ENCODE results near the gene NKIRAS2.

Gene NKIRAS2

DNA sequence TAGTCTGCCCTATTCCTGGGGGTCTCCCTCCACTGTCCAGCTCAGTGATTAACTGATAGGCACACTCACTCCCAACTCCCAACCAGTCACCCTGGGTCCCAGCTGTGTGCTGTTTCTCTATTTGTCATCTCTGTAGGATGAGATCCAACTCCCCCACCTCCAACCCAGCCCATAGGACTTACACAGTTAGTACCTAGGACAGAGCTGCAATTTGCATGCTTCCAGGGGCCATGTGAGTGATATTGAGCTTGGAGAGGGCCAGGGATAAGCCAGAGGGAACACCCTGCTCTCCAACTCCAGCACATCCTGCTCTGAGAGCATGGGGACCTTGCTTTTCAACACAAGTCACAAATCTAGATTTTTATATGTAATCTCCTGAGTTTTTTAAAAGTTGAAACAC is 21.7 kb downstream of the NKIRAS2 start:
- Histone ChIP-seq H3K27me3 (ENCODE audit: insufficient read depth, poor library complexity, severe bottlenecking) (no peaks in the 10 kb centered on the region), H3K36me3 (ENCODE audit: low read depth) (no peaks in the 10 kb centered on the region), H3K27ac (ENCODE audit: poor library complexity, severe bottlenecking) (no peak overlapping the region), H3K4me1 (ENCODE audit: insufficient read depth, poor library complexity, severe bottlenecking) (peaks cover 4% of the 10 kb centered on the region), H3K9me3 (ENCODE audit: severe bottlenecking) (no peaks in the 10 kb centered on the region), H3K4me3 (ENCODE audit: severe bottlenecking) (no peak overlapping the region)
- TF ChIP-seq CTCF (IDR thresholded peaks at IDR 0.05; ENCODE audit: poor library complexity, severe bottlenecking) = no peak
- DNase-seq (ENCODE audit: low spot score) (no peak), ATAC-seq (ENCODE audit: low read depth) (no peak)

GRCh38 chr17:42042598-42043319 is 22.9 kb downstream of the NKIRAS2 start:
- DNase-seq (ENCODE audit: low spot score) (no peak), ATAC-seq (ENCODE audit: low read depth) (no peak)
- Histone ChIP-seq H3K9me3 (ENCODE audit: severe bottlenecking) (no peaks in the 10 kb centered on the region), H3K36me3 (ENCODE audit: low read depth) (no peaks in the 10 kb centered on the region), H3K4me1 (ENCODE audit: insufficient read depth, poor library complexity, severe bottlenecking) (no peaks in the 10 kb centered on the region), H3K4me3 (ENCODE audit: severe bottlenecking) (no peak overlapping the region), H3K27me3 (ENCODE audit: insufficient read depth, poor library complexity, severe bottlenecking) (no peaks in the 10 kb centered on the region), H3K27ac (ENCODE audit: poor library complexity, severe bottlenecking) (no peak overlapping the region)
- TF ChIP-seq CTCF (IDR thresholded peaks at IDR 0.05; ENCODE audit: poor library complexity, severe bottlenecking) = no peak

DNA sequence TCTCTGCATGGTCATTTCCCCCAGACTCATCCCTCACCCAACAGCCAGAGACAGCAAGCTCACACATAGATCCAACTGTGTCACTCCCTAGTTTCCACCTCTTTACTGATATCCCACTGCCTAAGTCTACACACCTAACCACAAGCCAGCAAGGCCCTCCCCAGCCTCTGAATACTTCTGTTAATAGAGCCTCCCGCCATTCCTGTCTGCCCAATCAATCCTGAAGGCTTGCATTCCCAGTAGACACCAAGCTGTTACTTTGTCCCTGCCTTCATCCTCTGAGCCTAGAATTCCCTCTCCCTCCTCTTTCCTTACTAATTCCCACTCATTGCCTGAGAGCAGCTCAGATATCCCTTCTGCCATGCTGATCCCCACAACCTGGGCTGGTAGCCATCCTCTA is 25.8 kb downstream of the NKIRAS2 start:
- H3K36me3 ChIP-seq (ENCODE audit: low read depth) = no peaks in the 10 kb centered on the region
- DNase-seq (ENCODE audit: low spot score) (no peak), ATAC-seq (ENCODE audit: low read depth) (no peak)
- no peaks in the 10 kb centered on the region for H3K27me3 ChIP-seq (ENCODE audit: insufficient read depth, poor library complexity, severe bottlenecking)
- no peaks in the 10 kb centered on the region for H3K4me1 ChIP-seq (ENCODE audit: insufficient read depth, poor library complexity, severe bottlenecking)
- H3K9me3 ChIP-seq (ENCODE audit: severe bottlenecking) = no peaks in the 10 kb centered on the region
- no peak overlapping the region for H3K4me3 ChIP-seq (ENCODE audit: severe bottlenecking)
- H3K27ac ChIP-seq (ENCODE audit: poor library complexity, severe bottlenecking) = no peak overlapping the region
- no peak for TF ChIP-seq CTCF (IDR thresholded peaks at IDR 0.05; ENCODE audit: poor library complexity, severe bottlenecking)

GRCh38 chr17:42047343-42047742 is 27.5 kb downstream of the NKIRAS2 start:
- Histone ChIP-seq H3K9me3 (ENCODE audit: severe bottlenecking) (no peaks in the 10 kb centered on the region), H3K4me3 (ENCODE audit: severe bottlenecking) (no peak overlapping the region), H3K4me1 (ENCODE audit: insufficient read depth, poor library complexity, severe bottlenecking) (no peaks in the 10 kb centered on the region), H3K27ac (ENCODE audit: poor library complexity, severe bottlenecking) (no peak overlapping the region), H3K36me3 (ENCODE audit: low read depth) (no peaks in the 10 kb centered on the region), H3K27me3 (ENCODE audit: insufficient read depth, poor library complexity, severe bottlenecking) (no peaks in the 10 kb centered on the region)
- no peak for TF ChIP-seq CTCF (IDR thresholded peaks at IDR 0.05; ENCODE audit: poor library complexity, severe bottlenecking)
- DNase-seq (ENCODE audit: low spot score) (no peak), ATAC-seq (ENCODE audit: low read depth) (no peak)

GRCh38 chr17:42049834-42050392 is 30.0 kb downstream of the NKIRAS2 start:
- Histone ChIP-seq H3K36me3 (ENCODE audit: low read depth) (no peaks in the 10 kb centered on the region), H3K9me3 (ENCODE audit: severe bottlenecking) (no peaks in the 10 kb centered on the region), H3K4me1 (ENCODE audit: insufficient read depth, poor library complexity, severe bottlenecking) (no peaks in the 10 kb centered on the region), H3K27me3 (ENCODE audit: insufficient read depth, poor library complexity, severe bottlenecking) (no peaks in the 10 kb centered on the region), H3K27ac (ENCODE audit: poor library complexity, severe bottlenecking) (no peak overlapping the region), H3K4me3 (ENCODE audit: severe bottlenecking) (peak overlapping the region; percentile 65)
- TF ChIP-seq CTCF (IDR thresholded peaks at IDR 0.05; ENCODE audit: poor library complexity, severe bottlenecking) = no peak
- ATAC-seq (ENCODE audit: low read depth) (peak; percentile 13; the same call in 2 of the 3 replicates), DNase-seq (ENCODE audit: low spot score) (no peak)
